K562 (cell line): ENCODE results near the gene EMC1. TPM values are rescaled to one million over a fixed set of nuclear protein-coding genes. Genes with fewer than 3 reads are reported as not detected.
A peak's percentile ranks its signal among the peaks of the same experiment; 100 is the strongest.

ENCODE experiments used
- CBX2 ChIP-seq: fragments of 200-600 bp; sonication (generic); IDR thresholded peaks from one replicate; pipeline ENCODE4 v1.6.1; 2012; ENCODE audit warnings: mild to moderate bottlenecking, low read length, inconsistent platforms; ENCODE audit not compliant: insufficient read depth, poor library complexity, severe bottlenecking
- GTF2F1 ChIP-seq: IDR thresholded peaks from 2 replicates; pipeline ENCODE4 v1.6.1; 2011; ENCODE audit warnings: low read depth, low read length, improper control_type of control experiment
- MAFF ChIP-seq: IDR thresholded peaks from 2 replicates; pipeline ENCODE4 v1.6.1; 2012; ENCODE audit warnings: low read length, improper control_type of control experiment
- NR2F6 ChIP-seq: fragments of 450-650 bp; formaldehyde crosslinking; IDR thresholded peaks from 2 replicates; pipeline ENCODE4 v1.4.0; 2020; ENCODE audit warnings: mild to moderate bottlenecking
- NR3C1 ChIP-seq: sonication (generic); formaldehyde crosslinking; IDR thresholded peaks from 2 replicates; pipeline ENCODE4 v1.8.1; 2022; ENCODE audit warnings: missing genetic modification reagents
- PHF20 ChIP-seq: fragments of 450-650 bp; IDR thresholded peaks from 2 replicates; pipeline ENCODE4 v1.6.1; 2018; ENCODE audit not compliant: partially characterized antibody
- TSC22D4 ChIP-seq: fragments of 450-650 bp; IDR thresholded peaks from 2 replicates; pipeline ENCODE4 v1.6.1; 2016; ENCODE audit warnings: missing genetic modification characterization, missing biosample characterization, control low read depth
- ZNF140 ChIP-seq: fragments of 250-450 bp; sonication (Bioruptor Pico); IDR thresholded peaks from 2 replicates; pipeline ENCODE4 v1.8.0; 2021; ENCODE audit warnings: moderate library complexity, mild to moderate bottlenecking, inconsistent platforms
- ZNF24 ChIP-seq: fragments of 450-650 bp; IDR thresholded peaks from 2 replicates; pipeline ENCODE4 v1.6.1; 2016
- ZNF3 ChIP-seq: fragments of 250-450 bp; sonication (Bioruptor Pico); IDR thresholded peaks from 2 replicates; pipeline ENCODE4 v1.5.0; 2021; ENCODE audit warnings: mild to moderate bottlenecking, moderate library complexity
- ZNF589 ChIP-seq: fragments of 200-800 bp; sonication (Bioruptor generic); IDR thresholded peaks from 2 replicates; pipeline ENCODE4 v1.6.1; 2016; ENCODE audit warnings: low read depth, missing genetic modification characterization, missing compliant biosample characterization
- polyA plus RNA-seq, 8 experiments: library from polyadenylated mRNA; depleted of rRNA in 4 of 8; stranded (reverse) in 5 of 8; unstranded in 3 of 8; fragments of >200 nt; fragmentation: Nextera tagmentation in 2 of 8; fragmentation: Illumina TruSeq in 1 of 8; extraction: Ambion mirVana in 2 of 8; extraction: Trizol in 1 of 8; gene quantifications; 2 replicates each; pipeline versions ENCODE4 v1.2.1 to v1.2.3, GENCODE V29; 2011 to 2014; ENCODE audit warnings: inconsistent platforms in 1 of 8, missing spikeins in 1 of 8
- total RNA-seq, 7 experiments: library from RNA; depleted of rRNA in 6 of 7; stranded (reverse); fragments of >200 nt in 6 of 7; fragmentation: Illumina TruSeq in 2 of 7; extraction: Trizol in 2 of 7; gene quantifications; 2 replicates each; pipeline versions ENCODE4 v1.2.1 to v1.2.3, GENCODE V29; 2011 to 2021; ENCODE audit warnings: low replicate concordance in 1 of 7
- TF ChIP-seq, protein P1 (sequence below): fragments of 450-650 bp; IDR thresholded peaks from 2 replicates; pipeline ENCODE4 v1.6.1; 2016; ENCODE audit warnings: mild to moderate bottlenecking, moderate library complexity
- TF ChIP-seq, protein P2 (sequence below): sonication (generic); formaldehyde crosslinking; IDR thresholded peaks from 2 replicates; pipeline ENCODE4 v1.8.1; 2022; ENCODE audit warnings: missing genetic modification reagents
- TF ChIP-seq, protein P3 (sequence below): fragments of 450-650 bp; formaldehyde crosslinking; conservative IDR thresholded peaks from 2 replicates; pipeline ENCODE4 v1.4.0; 2022; ENCODE audit warnings: mild to moderate bottlenecking, missing genetic modification characterization

Gene EMC1
- total and polyA plus RNA-seq, 9 of the 15 experiments (the other 6 are each of a cell fraction or from before 2014, with no cell fraction given): 17.8 to 88.2 (median 37.4) TPM

DNA sequence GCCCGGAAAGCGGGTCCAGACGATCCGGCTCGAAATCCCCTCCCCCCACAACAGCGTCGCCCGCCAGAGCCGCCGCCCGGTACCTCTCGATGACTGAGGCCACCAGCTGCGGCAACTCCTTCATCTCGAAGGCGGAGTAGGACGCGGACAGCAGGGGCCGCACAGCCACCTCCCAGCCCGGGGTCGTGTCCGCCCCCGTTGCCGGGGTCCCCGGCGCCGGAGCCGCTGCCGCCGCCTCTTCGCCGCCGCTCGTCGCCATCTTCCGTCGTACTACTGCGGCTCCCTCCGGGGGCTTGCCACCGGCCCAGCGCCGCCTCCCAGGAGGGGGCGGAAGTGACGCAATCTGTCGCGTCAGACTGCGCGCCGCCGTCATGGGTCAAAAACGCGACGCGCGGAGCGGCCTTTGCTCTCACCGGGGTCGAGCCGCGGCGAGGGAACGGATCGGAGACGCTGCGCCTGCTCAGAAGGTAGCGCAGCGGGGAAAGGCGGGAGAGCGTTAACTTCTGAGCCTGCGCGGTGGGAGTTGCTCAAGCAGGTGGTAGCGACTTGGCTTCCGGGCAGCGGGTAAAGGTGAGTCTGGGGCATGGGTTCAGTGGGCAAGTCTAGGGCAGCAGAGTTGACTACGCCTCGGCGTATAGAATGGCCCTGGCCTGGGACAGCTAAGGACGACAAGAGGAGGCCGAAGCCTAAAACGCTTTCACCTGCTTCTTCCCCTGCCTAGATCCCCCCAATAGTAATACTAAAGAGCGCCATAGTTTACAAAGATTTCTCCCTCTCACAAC, 41.1 kb downstream of the EMC1 start, which contains the start of gene UBR4 (continued):
- TF ChIP-seq ZNF589 (CRISPR knock-in tag) (0 out of 2 replicates have a peak, but pooled peaks have one; percentile 6), NR2F6 (no peak), PHF20 (peak; percentile 98), MAFF (no peak), ZNF140 (no peak), GTF2F1 (peak; percentile 86; the same call in 1 of the 2 replicates), TSC22D4 (tag) (no peak), NR3C1 (CRISPR knock-in tag) (peak; percentile 32; the same call in 1 of the 2 replicates), ZNF24 (0 out of 2 replicates have a peak, but pooled peaks have one; percentile 30), ZNF3 (CRISPR knock-in tag) (no peak), CBX2 (no peak)
- TF ChIP-seq, protein P1, sequence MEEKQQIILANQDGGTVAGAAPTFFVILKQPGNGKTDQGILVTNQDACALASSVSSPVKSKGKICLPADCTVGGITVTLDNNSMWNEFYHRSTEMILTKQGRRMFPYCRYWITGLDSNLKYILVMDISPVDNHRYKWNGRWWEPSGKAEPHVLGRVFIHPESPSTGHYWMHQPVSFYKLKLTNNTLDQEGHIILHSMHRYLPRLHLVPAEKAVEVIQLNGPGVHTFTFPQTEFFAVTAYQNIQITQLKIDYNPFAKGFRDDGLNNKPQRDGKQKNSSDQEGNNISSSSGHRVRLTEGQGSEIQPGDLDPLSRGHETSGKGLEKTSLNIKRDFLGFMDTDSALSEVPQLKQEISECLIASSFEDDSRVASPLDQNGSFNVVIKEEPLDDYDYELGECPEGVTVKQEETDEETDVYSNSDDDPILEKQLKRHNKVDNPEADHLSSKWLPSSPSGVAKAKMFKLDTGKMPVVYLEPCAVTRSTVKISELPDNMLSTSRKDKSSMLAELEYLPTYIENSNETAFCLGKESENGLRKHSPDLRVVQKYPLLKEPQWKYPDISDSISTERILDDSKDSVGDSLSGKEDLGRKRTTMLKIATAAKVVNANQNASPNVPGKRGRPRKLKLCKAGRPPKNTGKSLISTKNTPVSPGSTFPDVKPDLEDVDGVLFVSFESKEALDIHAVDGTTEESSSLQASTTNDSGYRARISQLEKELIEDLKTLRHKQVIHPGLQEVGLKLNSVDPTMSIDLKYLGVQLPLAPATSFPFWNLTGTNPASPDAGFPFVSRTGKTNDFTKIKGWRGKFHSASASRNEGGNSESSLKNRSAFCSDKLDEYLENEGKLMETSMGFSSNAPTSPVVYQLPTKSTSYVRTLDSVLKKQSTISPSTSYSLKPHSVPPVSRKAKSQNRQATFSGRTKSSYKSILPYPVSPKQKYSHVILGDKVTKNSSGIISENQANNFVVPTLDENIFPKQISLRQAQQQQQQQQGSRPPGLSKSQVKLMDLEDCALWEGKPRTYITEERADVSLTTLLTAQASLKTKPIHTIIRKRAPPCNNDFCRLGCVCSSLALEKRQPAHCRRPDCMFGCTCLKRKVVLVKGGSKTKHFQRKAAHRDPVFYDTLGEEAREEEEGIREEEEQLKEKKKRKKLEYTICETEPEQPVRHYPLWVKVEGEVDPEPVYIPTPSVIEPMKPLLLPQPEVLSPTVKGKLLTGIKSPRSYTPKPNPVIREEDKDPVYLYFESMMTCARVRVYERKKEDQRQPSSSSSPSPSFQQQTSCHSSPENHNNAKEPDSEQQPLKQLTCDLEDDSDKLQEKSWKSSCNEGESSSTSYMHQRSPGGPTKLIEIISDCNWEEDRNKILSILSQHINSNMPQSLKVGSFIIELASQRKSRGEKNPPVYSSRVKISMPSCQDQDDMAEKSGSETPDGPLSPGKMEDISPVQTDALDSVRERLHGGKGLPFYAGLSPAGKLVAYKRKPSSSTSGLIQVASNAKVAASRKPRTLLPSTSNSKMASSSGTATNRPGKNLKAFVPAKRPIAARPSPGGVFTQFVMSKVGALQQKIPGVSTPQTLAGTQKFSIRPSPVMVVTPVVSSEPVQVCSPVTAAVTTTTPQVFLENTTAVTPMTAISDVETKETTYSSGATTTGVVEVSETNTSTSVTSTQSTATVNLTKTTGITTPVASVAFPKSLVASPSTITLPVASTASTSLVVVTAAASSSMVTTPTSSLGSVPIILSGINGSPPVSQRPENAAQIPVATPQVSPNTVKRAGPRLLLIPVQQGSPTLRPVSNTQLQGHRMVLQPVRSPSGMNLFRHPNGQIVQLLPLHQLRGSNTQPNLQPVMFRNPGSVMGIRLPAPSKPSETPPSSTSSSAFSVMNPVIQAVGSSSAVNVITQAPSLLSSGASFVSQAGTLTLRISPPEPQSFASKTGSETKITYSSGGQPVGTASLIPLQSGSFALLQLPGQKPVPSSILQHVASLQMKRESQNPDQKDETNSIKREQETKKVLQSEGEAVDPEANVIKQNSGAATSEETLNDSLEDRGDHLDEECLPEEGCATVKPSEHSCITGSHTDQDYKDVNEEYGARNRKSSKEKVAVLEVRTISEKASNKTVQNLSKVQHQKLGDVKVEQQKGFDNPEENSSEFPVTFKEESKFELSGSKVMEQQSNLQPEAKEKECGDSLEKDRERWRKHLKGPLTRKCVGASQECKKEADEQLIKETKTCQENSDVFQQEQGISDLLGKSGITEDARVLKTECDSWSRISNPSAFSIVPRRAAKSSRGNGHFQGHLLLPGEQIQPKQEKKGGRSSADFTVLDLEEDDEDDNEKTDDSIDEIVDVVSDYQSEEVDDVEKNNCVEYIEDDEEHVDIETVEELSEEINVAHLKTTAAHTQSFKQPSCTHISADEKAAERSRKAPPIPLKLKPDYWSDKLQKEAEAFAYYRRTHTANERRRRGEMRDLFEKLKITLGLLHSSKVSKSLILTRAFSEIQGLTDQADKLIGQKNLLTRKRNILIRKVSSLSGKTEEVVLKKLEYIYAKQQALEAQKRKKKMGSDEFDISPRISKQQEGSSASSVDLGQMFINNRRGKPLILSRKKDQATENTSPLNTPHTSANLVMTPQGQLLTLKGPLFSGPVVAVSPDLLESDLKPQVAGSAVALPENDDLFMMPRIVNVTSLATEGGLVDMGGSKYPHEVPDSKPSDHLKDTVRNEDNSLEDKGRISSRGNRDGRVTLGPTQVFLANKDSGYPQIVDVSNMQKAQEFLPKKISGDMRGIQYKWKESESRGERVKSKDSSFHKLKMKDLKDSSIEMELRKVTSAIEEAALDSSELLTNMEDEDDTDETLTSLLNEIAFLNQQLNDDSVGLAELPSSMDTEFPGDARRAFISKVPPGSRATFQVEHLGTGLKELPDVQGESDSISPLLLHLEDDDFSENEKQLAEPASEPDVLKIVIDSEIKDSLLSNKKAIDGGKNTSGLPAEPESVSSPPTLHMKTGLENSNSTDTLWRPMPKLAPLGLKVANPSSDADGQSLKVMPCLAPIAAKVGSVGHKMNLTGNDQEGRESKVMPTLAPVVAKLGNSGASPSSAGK: peak; percentile 98
- TF ChIP-seq, protein P2, sequence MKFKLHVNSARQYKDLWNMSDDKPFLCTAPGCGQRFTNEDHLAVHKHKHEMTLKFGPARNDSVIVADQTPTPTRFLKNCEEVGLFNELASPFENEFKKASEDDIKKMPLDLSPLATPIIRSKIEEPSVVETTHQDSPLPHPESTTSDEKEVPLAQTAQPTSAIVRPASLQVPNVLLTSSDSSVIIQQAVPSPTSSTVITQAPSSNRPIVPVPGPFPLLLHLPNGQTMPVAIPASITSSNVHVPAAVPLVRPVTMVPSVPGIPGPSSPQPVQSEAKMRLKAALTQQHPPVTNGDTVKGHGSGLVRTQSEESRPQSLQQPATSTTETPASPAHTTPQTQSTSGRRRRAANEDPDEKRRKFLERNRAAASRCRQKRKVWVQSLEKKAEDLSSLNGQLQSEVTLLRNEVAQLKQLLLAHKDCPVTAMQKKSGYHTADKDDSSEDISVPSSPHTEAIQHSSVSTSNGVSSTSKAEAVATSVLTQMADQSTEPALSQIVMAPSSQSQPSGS: peak; percentile 91; the same call in 1 of the 2 replicates
- TF ChIP-seq, protein P3, sequence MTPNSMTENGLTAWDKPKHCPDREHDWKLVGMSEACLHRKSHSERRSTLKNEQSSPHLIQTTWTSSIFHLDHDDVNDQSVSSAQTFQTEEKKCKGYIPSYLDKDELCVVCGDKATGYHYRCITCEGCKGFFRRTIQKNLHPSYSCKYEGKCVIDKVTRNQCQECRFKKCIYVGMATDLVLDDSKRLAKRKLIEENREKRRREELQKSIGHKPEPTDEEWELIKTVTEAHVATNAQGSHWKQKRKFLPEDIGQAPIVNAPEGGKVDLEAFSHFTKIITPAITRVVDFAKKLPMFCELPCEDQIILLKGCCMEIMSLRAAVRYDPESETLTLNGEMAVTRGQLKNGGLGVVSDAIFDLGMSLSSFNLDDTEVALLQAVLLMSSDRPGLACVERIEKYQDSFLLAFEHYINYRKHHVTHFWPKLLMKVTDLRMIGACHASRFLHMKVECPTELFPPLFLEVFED: no peak
